HG03520 (cell line): ENCODE measurements around the gene MED9.
"Not testable (repeated sequence)": the region's sequence is repeated elsewhere in the genome, so short reads cannot be mapped to it uniquely, and the experiment has no call there.

Experiments
- ATAC-seq: cut with Tn5 transposase; IDR thresholded peaks from one replicate; pipeline ENCODE4 v1.9.1; 2021; ENCODE audit warnings: mild to moderate bottlenecking, moderate library complexity; ENCODE audit not compliant: unreplicated experiment

Gene MED9, protein sequence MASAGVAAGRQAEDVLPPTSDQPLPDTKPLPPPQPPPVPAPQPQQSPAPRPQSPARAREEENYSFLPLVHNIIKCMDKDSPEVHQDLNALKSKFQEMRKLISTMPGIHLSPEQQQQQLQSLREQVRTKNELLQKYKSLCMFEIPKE

DNA sequence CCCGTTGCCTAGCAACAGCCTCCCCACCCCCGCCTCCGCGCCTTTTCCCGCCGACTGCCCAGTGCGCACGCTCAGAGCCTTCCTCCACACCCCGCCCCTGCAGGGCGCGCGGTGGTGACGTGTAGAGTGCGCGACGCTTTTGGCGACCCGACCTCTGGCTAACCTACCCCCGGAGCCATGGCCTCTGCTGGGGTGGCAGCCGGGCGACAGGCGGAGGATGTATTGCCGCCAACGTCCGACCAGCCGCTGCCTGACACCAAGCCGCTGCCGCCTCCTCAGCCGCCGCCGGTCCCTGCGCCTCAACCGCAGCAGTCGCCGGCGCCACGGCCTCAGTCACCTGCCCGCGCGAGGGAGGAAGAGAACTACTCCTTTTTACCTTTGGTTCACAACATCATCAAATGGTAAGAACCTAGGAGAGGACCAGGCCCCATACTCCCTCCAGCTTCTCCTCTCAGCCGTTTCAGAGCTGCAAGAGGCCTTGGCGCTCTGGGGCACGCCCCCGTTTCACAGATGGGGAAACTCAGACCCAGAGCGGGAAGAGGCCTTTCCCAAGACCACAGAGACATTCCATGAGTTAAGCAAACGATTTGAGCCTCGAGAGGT lies at the start of gene MED9:
Gene MED9, plus strand, starts transcription at position 136 of the 603 bp plus-strand sequence. Its CDS starts 42 bp downstream, at position 178.
- no peak for ATAC-seq

DNA sequence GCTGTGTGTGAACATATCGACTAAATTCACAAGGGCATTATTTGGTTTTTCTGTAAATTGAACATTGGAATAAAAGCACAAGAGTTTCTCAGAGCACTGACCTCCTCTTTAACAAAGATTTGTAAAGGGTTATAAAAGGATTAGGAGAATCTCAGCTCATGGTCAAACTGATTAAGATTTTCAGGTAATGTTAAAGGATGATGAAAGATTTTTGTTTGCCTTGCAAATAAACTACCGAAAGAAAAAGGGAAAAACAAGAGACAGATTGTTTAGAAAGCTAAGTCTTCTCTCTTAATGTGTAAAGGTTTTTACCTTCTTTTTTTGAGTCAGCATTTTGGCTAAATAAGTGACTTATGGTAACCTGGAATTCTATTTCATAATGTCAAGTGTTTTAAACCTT lies 47.6 kb upstream of the MED9 start:
- ATAC-seq = no peak

DNA sequence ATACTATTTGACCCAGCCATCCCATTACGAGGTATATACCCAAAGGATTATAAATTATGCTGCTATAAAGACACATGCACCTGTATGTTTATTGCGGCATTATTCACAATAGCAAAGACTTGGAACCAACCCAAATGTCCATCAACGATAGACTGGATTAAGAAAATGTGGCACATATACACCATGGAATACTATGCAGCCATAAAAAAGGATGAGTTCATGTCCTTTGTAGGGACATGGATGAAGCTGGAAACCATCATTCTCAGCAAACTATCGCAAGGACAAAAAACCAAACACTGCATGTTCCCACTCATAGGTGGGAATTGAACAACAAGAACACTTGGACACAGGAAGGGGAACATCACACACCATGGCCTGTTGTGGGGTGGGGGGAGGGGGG lies 45.9 kb upstream of the MED9 start:
- not testable (repeated sequence) for ATAC-seq

DNA sequence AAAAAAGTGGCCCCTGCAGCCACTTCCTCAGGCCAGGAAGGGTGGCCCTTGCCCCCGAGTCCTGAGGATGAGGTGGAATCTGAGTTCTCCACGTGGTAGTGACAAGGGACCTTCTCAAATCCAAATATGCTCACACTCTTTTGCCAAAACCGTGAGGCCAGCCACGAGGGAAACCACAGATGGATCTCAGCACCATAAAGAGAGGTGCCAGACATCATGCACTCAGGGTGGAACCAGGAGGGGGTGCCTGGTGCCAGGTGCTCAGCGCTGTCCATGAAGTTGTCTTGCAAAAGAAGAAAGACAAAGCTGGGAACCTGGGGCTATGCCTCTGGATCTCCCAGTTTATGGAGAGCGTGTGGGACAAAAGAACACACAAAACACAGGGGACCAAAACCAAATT lies 45.2 kb upstream of the MED9 start:
- no peak for ATAC-seq

DNA sequence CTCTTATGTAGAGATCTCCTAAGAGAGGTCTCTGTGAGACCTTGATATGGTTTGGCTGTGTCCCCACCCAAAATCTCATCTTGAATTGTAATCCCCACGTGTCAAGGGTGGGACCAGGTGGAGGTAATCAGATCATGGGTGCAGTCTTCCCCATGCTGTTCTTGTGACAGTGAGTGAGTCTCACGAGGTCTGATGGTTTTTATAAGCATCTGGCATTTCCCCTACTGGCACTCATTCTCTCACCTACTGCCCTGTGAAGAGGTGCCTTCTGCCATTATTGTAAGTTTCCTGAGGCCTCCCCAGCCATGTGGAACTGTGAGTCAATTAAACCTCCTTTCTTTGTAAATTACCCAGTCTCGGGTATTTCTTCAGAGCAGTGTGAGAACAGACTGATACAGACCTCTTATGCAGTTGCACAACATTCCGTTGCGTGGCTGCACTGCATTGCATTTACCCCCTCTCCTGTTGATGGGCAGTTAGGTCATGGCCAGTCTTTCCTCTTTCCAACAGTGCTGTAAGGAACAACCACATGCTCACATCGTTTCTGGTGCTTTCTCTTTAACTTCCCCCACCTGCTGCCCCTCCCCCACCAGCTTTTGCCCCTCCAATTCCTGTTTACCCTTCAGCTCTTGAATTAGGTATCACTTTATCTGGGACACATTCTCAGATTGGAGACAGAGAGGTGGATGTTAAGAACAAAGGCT lies 43.6 kb upstream of the MED9 start:
- no peak for ATAC-seq

DNA sequence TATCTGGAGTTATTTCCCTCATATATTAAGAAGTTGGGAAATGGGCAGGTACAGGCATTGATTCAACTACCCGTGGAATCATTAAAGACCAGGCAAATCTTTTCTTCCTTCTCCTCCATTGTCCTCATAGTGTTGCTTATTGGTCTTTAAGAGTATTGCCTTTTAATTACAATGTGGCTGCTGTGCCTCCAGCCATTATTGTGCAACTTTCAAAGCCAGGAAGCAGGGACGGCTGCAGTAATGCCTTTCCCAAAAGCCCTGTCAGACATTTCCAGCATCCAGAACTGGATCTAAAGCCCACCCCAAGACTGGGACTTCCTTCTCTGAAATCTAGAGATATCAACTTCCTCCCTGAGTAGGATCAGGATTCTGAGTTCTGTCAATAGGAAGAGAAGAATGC lies 42.3 kb upstream of the MED9 start:
- no peak for ATAC-seq

DNA sequence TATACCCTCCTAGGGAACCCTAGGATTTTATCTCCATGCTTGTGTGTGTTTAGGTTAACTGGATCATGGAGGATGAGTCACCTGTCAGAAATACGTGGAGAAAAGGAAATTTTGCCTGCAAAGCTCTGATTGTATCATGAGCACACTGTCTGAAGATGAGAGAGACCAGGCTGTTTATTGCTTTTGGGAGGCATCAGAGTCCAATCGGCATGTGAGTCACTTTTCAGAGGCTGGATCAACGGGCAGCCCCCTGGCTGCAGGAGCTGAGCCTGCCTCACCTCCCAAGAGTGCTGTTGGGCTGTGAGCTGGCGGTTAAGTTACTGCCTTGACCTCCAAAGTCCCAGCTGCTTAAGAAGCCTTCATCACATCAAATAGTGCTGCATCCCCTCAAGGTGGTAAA lies 41.5 kb upstream of the MED9 start:
- no peak for ATAC-seq

DNA sequence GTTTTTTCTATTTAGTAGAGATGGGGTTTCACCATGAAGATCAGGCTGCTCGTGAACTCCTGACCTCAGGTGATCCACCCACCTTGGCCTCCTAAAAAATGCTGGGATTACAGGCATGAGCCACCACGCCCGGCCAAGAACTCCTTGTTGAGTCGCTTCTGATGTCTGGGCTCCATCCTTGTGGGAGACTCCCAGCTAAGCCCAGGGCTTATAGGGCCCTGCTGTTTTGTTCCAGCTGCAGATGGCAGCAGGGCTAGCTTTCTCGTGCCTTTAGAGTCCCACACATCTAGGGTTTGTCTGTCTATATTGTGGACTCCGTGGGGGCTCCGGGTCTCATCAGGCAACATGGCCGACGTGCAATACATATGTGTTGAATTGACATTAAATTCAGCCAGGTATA lies 39.3 kb upstream of the MED9 start:
- no peak for ATAC-seq

DNA sequence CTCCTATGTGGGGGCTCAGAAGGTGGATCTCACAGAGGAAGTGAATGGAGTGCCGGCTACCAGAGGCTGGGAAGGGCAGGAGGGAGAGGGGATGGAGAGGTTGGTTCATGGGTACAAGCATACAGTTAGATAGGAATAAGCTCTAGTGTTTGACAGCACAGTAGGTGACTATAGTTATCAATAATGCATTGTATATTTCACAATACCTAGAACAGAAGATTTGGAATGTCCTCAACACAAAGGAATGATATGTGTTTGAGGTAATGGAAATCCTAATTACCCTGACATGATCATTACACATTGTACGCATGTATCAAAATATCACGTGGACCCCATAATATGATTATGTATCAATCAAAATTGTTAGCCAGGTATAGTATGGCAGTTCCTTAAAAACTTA lies 38.9 kb upstream of the MED9 start:
- ATAC-seq = no peak

DNA sequence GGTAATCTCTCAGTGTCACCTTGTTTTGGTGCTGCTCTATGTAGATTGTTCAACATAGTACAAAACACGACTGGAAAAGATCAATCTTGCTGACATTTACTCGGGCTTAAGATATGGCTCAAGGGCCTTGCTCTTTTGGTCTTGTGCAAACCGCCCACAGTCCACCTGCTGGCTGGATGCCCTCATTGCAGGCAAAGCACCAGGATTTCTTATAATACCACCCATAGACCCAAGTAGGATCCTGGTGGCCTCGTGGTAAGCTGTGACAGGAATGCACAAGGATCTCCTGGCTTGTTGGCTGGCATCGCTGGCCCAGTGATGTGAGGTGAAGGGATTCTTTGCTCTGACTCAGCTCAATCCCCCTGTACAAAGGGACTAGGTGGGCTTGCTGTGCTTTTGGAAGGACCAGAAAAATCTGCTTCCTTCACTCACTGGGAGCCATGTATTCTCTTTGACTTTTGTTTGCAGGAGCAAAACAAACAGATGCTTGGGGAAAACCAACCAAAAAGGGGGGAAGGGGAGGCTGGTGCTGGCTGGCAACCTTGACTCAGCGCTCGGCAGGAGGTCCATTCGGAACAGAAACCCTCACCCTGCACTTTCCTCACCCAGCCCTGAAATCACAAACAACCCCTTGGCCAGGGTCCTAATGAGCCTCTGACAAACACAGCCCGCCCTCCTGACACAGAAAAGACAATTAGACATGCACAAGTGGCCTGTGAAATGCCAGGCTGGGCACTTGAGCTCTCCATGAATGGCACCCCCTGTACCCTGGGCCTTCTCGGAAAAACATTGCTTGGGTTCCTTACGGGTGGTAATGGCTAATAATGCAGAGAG lies 36.6 kb upstream of the MED9 start:
- ATAC-seq = no peak

DNA sequence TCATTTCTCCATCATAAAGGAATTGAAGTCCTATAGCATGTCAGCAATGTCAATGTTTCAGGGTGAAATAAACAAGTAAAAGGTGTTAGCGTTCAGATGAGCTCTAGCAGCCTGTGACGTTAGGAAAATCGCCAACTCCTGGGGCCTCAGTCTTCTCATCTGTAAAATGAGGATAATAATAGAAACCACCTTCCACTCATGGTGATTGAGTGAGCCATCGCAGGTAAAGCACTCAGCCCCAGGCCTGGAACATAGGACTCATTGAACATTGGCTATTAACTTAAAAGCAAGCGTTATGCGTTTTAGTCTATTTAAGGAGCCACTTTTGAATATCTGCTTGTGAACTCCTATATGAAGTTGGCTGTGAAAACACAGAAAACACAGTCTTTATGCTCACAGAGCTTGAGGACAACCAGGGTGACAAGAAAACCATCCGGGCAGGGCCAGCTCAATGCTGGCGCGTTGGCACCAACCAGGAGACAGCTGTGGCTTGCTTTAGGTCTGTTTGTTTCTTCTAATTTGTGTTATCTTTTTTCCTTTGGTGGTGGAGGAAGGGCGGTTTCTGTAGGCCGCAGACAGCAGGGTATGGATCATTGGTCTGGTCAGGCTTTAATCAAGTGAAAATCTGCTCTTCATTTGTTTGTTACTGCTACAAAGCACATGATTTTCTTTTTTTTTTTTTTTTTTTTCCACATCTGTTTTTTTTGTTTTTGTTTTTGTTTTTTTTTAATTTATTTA lies 35.7 kb upstream of the MED9 start:
- no peak for ATAC-seq

DNA sequence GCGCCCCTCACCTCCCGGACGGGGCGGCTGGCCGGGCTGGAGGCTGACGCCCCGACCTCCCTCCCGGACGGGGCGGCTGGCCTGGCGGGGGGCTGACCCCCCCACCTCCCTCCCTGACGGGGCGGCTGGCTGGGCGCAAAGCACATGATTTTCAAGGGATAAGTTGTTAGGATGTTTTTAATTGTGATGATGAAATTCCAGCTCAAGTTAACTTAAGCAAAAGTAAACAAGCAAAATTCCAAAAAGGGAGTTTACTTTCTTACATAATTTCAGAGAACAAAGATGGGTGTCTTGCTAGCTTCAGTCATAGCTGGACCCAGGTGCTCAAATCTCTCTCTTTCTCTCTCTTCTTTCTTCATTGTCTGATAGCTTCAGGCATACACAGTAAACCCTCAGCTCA lies 33.6 kb upstream of the MED9 start:
- no peak for ATAC-seq

DNA sequence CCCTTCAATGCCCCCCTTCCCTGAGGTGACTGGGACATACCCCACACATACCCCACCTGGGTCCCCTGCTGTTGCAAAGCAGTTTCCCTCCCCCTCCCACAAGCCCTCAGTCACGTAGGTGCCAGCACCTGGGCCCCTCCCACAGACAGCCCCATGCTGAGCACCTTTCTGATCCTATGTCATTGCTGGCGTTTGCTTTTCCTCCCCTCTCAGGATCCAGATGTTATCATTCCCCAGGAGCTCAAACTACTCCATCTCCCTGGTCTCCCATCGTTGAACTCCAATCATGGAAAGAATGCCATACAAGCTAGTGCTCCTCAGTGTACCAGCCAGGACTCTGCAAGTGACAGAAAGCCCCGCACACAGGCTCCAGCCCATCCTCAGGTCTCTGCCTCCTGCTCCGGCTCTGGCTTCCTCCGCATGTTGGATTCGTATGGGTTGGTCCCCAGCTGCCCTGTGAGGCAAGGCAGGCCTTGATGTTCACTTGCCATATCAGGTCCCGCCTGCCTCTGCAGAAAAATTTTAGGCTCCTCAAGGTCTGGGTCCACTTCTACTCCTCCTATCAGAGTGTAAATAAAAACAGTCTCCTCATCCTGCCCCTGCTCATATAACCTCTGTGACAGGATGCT lies 31.4 kb upstream of the MED9 start:
- no peak for ATAC-seq

DNA sequence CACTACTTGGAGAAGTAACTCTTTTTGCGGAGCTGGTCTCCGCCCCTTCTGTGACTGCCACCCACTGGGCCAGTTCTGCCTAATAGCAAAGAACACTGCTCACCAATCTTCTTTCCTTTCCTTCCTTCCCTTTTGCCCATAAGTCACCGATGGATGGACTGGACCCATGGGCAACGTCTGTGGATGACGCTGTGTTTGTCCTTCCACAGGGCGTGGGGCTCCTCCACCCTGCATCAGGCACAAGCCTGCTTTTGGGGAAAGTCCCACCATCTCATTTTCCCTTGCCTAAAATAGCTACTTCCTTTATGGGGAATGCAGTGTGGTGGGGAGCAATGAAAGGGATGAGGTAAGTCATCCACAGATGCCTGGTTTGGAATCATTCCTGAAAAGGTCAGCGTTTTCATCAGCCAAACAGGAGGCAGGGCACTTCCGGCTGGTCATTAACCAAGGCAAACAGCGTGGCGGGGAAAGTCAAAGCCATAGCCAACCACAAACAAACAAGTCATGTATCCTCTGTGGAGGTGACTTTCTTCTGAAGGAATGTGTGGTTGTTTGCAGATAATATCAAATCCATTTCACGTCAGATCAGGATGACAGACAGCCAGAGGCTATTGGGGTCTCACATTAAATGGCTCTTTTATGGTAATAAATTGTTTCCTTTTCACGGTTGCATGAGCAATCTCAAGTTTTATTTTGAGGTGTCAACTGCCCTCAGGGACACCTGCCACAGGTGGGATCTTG lies 30.7 kb upstream of the MED9 start:
- no peak for ATAC-seq

DNA sequence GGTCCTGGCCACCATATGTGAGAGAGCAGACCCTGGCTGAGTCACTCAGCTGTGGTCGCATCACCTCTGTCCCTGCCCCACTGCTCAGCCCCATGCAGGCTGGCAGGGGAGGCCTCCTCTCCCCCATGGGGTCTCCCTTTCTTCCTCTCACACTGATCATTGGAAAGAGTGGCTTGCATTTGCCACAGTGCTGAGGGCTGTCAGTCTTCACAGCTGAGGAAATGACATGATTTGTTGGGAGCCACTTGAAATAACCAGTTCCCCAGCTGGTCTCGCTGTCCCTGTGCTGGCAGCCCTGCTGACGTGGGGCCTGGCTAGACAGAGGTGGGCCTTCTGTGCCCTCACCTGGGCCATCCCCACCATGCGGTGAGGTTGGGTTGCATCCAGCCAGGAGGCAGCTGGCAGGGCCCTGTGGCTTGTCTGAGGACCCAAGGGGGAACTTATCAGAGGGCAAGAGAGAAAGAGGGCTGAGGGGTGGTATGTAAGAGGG lies 30.1 kb upstream of the MED9 start:
- no peak for ATAC-seq

DNA sequence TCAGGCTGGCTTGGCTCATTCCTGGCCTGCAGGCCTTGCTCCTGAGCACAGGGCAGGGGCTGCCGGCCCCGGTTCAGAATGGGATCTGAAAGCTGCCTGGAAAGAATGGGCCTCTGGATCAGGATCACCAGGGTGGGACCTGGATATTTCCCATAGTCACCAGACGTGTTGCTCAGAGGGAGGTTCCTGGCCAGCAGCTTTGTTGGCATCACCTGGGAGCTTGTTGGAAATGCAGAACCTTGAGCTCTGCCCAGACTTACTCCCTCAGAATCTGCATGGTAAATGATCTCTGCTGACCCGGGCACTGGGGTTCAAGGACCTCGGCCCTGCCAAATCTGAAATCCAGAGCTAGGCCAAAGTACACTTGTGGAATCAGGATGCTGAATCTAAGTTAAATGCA lies 29.5 kb upstream of the MED9 start:
- ATAC-seq = no peak

DNA sequence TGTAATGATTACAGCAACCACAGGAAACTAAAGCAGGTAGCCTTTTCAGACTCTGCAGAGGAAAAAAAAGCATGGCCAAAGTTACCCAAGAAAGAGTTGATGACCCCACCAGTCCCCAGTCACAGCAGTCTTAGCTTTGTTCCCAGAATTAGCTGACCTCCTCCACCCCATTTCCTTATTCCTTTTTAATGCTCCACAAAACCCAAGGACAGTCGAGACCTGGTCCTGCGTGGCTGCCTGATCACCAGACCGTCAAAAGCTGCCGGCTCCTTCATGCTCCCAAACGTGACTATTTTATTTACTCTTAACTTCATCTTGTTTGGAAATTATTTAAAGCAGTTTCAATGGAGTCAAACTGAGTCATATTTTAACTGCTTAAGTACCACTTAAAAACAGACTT lies 28.7 kb upstream of the MED9 start:
- ATAC-seq = no peak

DNA sequence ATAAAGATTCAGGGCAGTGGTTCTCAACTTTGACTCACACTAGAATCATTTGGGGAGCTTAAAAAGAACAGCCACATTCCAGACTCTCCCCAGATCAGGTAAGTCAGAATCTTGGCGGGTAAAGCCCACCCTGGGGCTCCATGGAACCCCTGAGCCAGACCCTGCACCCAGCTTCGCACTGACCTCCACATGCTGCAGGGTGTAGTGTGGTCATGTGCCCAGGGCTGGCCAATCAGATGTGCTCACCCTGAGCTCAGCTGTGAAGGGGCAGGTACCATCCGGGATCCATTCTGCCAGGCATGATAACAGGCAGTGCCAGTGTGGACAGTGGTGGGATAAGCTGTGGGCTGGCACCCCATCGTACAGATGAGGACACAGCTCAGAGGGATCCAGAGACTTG lies 28.1 kb upstream of the MED9 start:
- no peak for ATAC-seq

DNA sequence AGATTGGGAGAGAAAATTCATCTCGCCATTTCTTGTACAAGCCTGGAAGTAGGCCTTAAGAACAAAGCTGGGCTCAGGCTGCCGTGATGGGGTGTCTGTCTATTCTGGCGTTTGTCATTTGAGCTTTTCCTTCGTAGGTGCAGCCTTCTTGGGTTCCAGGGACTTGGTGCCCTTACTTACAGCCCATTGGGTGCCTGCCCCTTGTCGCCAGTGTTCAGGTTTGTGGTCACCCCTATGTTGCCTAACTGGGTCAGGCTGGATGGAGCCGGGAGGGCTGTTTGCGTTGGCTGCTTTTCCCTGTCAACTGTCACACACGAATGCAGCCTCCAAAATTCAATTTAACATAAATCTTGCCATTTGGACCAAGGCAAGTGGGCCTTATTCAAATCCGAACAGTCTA lies 23.7 kb upstream of the MED9 start:
- no peak for ATAC-seq

DNA sequence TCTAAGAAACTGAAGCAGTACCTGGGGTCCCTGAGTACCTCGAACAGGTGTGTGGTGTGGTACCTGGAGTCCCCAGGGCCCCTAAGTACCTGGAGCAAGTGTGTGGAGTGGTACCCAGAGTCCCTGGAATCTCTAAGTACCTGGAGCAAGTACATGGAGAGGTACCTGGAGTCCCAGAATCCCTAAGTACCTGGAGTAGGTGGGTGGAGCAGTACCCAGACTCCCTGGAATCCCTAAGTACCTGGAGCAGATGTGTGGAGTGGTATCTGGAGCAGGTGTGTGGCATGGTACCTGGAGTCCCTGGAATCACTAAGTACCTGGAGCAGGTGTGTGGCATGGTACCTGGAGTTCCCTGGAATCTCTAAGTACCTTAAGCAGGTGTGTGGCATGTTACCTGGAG lies 22.5 kb upstream of the MED9 start:
- ATAC-seq = no peak
